ENCODE data around the gene CXXC5. TPM values are rescaled to one million over a fixed set of nuclear protein-coding genes. Genes with fewer than 3 reads are reported as not detected.

CXXC5 gene
- polyA plus RNA-seq, 1 donor from 2014 or later, result 24.4 TPM

DNA sequence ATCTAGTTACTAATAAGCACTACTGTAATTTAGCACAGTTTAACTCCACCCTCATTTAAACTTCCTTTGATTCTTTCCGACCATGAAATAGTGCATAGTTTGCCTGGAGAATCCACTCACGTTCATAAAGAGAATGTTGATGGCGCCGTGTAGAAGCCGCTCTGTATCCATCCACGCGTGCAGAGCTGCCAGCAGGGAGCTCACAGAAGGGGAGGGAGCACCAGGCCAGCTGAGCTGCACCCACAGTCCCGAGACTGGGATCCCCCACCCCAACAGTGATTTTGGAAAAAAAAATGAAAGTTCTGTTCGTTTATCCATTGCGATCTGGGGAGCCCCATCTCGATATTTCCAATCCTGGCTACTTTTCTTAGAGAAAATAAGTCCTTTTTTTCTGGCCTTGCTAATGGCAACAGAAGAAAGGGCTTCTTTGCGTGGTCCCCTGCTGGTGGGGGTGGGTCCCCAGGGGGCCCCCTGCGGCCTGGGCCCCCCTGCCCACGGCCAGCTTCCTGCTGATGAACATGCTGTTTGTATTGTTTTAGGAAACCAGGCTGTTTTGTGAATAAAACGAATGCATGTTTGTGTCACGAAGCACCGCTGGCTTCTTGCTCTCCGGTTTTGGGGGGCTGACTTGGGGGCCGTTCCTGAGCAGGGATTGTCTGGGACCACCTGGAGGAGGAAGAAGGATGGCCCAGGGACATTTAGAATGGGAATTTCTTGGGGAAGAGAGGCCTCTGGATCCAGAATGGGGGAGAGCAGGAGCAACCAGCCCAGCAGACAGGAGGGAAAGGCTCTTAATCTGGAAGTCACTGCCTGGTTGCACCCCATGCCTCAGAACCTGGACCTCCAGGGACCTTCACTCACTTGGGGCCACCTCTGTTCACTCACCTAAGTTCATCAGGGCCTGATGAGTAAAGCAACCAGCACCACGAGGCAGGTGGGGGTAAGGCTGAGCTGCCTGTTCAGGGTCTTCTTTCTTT, 35.4 kb downstream of the CXXC5 start:
- no peaks in the 10 kb centered on the region for H3K9me2 ChIP-seq (ENCODE audit: insufficient read depth, low read length)
- H3K4me2 ChIP-seq (ENCODE audit: low read length), result no peak overlapping the region
- no peak overlapping the region for H3K27ac ChIP-seq (ENCODE audit: low read length)
- H3K9ac ChIP-seq (ENCODE audit: low read length), result no peak overlapping the region
- H3K79me2 ChIP-seq (replicated peaks; ENCODE audit: insufficient read depth, low read length), result no peaks in the 10 kb centered on the region
- no peak overlapping the region for H3K4me3 ChIP-seq (ENCODE audit: low read length)
- H4K20me1 ChIP-seq (ENCODE audit: insufficient read depth), result no peaks in the 10 kb centered on the region
- H2AFZ ChIP-seq (ENCODE audit: low read depth, low read length), result no peak overlapping the region
- H3F3A ChIP-seq (ENCODE audit: insufficient read depth, low read length, poor library complexity, severe bottlenecking), result no peaks in the 10 kb centered on the region
- TF ChIP-seq EZH2 (IDR thresholded peaks at IDR 0.05; ENCODE audit: borderline replicate concordance, insufficient read depth, low read length, poor library complexity, severe bottlenecking) (no peak), MXI1 (conservative IDR thresholded peaks at IDR 0.05; ENCODE audit: poor library complexity, severe bottlenecking) (no peak), EP300 (conservative IDR thresholded peaks at IDR 0.05; ENCODE audit: poor library complexity, severe bottlenecking) (no peak), TAF1 (IDR thresholded peaks at IDR 0.05; ENCODE audit: low read depth) (no peak), SMC3 (conservative IDR thresholded peaks at IDR 0.05; ENCODE audit: poor library complexity) (no peak), POLR2AphosphoS5 (IDR thresholded peaks at IDR 0.05) (no peak), RAD21 (conservative IDR thresholded peaks at IDR 0.05) (no peak)
- TF ChIP-seq, protein P1, sequence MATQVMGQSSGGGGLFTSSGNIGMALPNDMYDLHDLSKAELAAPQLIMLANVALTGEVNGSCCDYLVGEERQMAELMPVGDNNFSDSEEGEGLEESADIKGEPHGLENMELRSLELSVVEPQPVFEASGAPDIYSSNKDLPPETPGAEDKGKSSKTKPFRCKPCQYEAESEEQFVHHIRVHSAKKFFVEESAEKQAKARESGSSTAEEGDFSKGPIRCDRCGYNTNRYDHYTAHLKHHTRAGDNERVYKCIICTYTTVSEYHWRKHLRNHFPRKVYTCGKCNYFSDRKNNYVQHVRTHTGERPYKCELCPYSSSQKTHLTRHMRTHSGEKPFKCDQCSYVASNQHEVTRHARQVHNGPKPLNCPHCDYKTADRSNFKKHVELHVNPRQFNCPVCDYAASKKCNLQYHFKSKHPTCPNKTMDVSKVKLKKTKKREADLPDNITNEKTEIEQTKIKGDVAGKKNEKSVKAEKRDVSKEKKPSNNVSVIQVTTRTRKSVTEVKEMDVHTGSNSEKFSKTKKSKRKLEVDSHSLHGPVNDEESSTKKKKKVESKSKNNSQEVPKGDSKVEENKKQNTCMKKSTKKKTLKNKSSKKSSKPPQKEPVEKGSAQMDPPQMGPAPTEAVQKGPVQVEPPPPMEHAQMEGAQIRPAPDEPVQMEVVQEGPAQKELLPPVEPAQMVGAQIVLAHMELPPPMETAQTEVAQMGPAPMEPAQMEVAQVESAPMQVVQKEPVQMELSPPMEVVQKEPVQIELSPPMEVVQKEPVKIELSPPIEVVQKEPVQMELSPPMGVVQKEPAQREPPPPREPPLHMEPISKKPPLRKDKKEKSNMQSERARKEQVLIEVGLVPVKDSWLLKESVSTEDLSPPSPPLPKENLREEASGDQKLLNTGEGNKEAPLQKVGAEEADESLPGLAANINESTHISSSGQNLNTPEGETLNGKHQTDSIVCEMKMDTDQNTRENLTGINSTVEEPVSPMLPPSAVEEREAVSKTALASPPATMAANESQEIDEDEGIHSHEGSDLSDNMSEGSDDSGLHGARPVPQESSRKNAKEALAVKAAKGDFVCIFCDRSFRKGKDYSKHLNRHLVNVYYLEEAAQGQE (IDR thresholded peaks at IDR 0.05; ENCODE audit: borderline replicate concordance), result no peak
- TF ChIP-seq, protein P2, sequence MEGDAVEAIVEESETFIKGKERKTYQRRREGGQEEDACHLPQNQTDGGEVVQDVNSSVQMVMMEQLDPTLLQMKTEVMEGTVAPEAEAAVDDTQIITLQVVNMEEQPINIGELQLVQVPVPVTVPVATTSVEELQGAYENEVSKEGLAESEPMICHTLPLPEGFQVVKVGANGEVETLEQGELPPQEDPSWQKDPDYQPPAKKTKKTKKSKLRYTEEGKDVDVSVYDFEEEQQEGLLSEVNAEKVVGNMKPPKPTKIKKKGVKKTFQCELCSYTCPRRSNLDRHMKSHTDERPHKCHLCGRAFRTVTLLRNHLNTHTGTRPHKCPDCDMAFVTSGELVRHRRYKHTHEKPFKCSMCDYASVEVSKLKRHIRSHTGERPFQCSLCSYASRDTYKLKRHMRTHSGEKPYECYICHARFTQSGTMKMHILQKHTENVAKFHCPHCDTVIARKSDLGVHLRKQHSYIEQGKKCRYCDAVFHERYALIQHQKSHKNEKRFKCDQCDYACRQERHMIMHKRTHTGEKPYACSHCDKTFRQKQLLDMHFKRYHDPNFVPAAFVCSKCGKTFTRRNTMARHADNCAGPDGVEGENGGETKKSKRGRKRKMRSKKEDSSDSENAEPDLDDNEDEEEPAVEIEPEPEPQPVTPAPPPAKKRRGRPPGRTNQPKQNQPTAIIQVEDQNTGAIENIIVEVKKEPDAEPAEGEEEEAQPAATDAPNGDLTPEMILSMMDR (IDR thresholded peaks at IDR 0.05; ENCODE audit: poor library complexity, severe bottlenecking), result no peak
- H3K36me3 ChIP-seq (ENCODE audit: insufficient read depth, low read length), result no peaks in the 10 kb centered on the region
- H3K9me3 ChIP-seq (ENCODE audit: low read length), result no peaks in the 10 kb centered on the region
- no peaks in the 10 kb centered on the region for H3K27me3 ChIP-seq (ENCODE audit: insufficient read depth, low read depth, low read length)

DNA sequence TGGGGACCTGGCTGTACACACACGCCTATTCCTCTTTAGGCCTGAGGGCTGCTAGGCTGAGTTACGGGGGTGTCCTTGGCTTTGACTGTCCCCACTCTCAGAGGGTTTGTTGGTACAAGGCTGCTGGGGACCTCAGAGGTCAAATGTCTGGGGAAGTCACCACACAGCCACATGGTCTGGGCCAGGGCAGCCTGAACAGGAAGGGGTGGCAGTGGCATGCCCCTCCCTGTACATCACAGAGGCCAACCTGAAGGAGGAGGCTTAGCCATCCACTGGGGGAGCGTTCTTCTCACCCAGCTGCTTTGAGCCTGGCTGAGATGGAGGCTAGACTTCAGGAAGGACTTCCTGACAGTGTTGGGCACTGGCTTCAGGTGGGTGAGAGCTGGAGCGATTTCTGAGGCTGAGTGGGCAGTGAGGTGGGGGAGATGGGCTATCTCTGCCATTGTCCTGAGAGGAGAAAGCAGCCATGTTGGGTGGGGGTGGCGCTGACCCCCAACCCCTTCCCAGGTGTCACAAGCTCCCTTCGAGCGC, 36.3 kb downstream of the CXXC5 start:
- Histone ChIP-seq H3K27me3 (ENCODE audit: insufficient read depth, low read depth, low read length) (no peaks in the 10 kb centered on the region), H3K9ac (ENCODE audit: low read length) (no peak overlapping the region), H3K4me2 (ENCODE audit: low read length) (no peak overlapping the region), H2AFZ (ENCODE audit: low read depth, low read length) (no peak overlapping the region), H3K9me3 (ENCODE audit: low read length) (no peaks in the 10 kb centered on the region), H3K27ac (ENCODE audit: low read length) (no peak overlapping the region), H3K36me3 (ENCODE audit: insufficient read depth, low read length) (no peaks in the 10 kb centered on the region), H3K9me2 (ENCODE audit: insufficient read depth, low read length) (no peaks in the 10 kb centered on the region), H4K20me1 (ENCODE audit: insufficient read depth) (no peaks in the 10 kb centered on the region), H3F3A (ENCODE audit: insufficient read depth, low read length, poor library complexity, severe bottlenecking) (no peaks in the 10 kb centered on the region), H3K4me3 (ENCODE audit: low read length) (no peak overlapping the region), H3K79me2 (replicated peaks; ENCODE audit: insufficient read depth, low read length) (no peaks in the 10 kb centered on the region)
- no peak for TF ChIP-seq SMC3 (conservative IDR thresholded peaks at IDR 0.05; ENCODE audit: poor library complexity)
- no peak for TF ChIP-seq TAF1 (IDR thresholded peaks at IDR 0.05; ENCODE audit: low read depth)
- TF ChIP-seq POLR2AphosphoS5 (IDR thresholded peaks at IDR 0.05), result no peak
- no peak for TF ChIP-seq EP300 (conservative IDR thresholded peaks at IDR 0.05; ENCODE audit: poor library complexity, severe bottlenecking)
- no peak for TF ChIP-seq RAD21 (conservative IDR thresholded peaks at IDR 0.05)
- TF ChIP-seq, protein P2 (IDR thresholded peaks at IDR 0.05; ENCODE audit: poor library complexity, severe bottlenecking), result no peak
- TF ChIP-seq MXI1 (conservative IDR thresholded peaks at IDR 0.05; ENCODE audit: poor library complexity, severe bottlenecking), result no peak

All from neural cell (in vitro differentiated cells).